Endothelial cell of umbilical vein (primary cell): ENCODE results near the gene MIS12.

Experiments used
- EZH2 ChIP-seq: IDR thresholded peaks from 2 replicates; pipeline ENCODE4 v1.6.1; 2012; ENCODE audit warnings: borderline replicate concordance, low read depth, mild to moderate bottlenecking, moderate library complexity, low read length, inconsistent platforms; ENCODE audit not compliant: severe bottlenecking
- GATA2 ChIP-seq: IDR thresholded peaks from 2 replicates; pipeline ENCODE4 v1.7.0; 2011; ENCODE audit warnings: low read depth, mild to moderate bottlenecking, moderate library complexity, mixed read lengths, low read length; ENCODE audit not compliant: insufficient read length, insufficient read depth
- JUN ChIP-seq: IDR thresholded peaks from 2 replicates; pipeline ENCODE4 v1.6.1; 2011; ENCODE audit warnings: borderline replicate concordance, low read depth; ENCODE audit not compliant: insufficient read length, insufficient read depth
- MYC ChIP-seq: IDR thresholded peaks from one replicate; pipeline ENCODE4 v1.6.1; 2011; ENCODE audit warnings: mild to moderate bottlenecking, low read depth, low read length
- POLR2A ChIP-seq: IDR thresholded peaks from 2 replicates; pipeline ENCODE4 v1.6.1; 2012; ENCODE audit warnings: low read depth, mild to moderate bottlenecking, control low read depth, low read length
- POLR2AphosphoS5 ChIP-seq: IDR thresholded peaks from 2 replicates; pipeline ENCODE4 v1.6.1; 2012; ENCODE audit warnings: low read depth, mild to moderate bottlenecking, control low read depth, low read length, moderate library complexity; ENCODE audit not compliant: insufficient read depth
- TF ChIP-seq, protein P1 (sequence below), 2 donors: IDR thresholded peaks; 1 replicate in 1 of 2; 2 replicates in 1 of 2; pipeline ENCODE4 v1.5.1; 2011; ENCODE audit warnings: low read length in 2 of 2, mild to moderate bottlenecking in 2 of 2, moderate library complexity in 2 of 2, control low read depth in 1 of 2, inconsistent platforms in 1 of 2, low read depth in 1 of 2; ENCODE audit not compliant: insufficient read depth in 1 of 2; ENCODE audit errors: extremely low read depth in 1 of 2
- TF ChIP-seq, protein P2 (sequence below): IDR thresholded peaks from 2 replicates; pipeline ENCODE4 v1.6.1; 2011; ENCODE audit not compliant: insufficient read depth, insufficient read length

DNA sequence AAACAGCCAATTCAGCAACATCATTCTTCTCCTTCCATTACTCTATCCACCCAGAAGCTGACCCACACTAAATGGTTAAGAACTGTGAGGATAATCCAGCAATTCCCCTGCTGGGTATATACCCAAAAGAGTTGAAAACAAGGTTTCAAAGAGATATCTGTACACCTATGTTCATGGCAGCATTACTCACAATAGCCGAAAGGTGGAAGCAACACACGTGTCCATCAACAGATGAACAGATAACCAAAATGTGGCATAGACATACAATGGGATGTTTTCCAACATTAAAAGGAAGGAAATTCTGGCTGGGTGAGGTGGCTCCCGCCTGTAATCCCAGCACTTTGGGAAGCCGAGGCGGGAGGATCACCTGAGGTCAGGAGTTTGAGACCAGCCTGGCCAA lies 19.9 kb downstream of the MIS12 start:
- TF ChIP-seq, protein P1, sequence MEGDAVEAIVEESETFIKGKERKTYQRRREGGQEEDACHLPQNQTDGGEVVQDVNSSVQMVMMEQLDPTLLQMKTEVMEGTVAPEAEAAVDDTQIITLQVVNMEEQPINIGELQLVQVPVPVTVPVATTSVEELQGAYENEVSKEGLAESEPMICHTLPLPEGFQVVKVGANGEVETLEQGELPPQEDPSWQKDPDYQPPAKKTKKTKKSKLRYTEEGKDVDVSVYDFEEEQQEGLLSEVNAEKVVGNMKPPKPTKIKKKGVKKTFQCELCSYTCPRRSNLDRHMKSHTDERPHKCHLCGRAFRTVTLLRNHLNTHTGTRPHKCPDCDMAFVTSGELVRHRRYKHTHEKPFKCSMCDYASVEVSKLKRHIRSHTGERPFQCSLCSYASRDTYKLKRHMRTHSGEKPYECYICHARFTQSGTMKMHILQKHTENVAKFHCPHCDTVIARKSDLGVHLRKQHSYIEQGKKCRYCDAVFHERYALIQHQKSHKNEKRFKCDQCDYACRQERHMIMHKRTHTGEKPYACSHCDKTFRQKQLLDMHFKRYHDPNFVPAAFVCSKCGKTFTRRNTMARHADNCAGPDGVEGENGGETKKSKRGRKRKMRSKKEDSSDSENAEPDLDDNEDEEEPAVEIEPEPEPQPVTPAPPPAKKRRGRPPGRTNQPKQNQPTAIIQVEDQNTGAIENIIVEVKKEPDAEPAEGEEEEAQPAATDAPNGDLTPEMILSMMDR (IDR thresholded peaks at IDR 0.05; ENCODE audit: extremely low read depth in 1 of 2, insufficient read depth in 1 of 2, low read depth in 1 of 2, low read length in 2 of 2) = no peak
- TF ChIP-seq MYC = no peak
- TF ChIP-seq EZH2 = no peak
- no peak for TF ChIP-seq POLR2A
- TF ChIP-seq, protein P2, sequence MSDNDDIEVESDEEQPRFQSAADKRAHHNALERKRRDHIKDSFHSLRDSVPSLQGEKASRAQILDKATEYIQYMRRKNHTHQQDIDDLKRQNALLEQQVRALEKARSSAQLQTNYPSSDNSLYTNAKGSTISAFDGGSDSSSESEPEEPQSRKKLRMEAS = no peak
- no peak for TF ChIP-seq GATA2
- no peak for TF ChIP-seq POLR2AphosphoS5
- TF ChIP-seq JUN = no peak
